ENCODE data around the gene PIPOX.

- no peak for TF ChIP-seq CTCF (IDR thresholded peaks at IDR 0.05; ENCODE audit: low read depth, low read length)
- TF ChIP-seq EZH2phosphoT487 (IDR thresholded peaks at IDR 0.05; ENCODE audit: low read depth), result no peak
These were observed 23.7 kb downstream of the PIPOX start for GRCh38 chr17:29066606-29067005.
